Heart left ventricle (tissue), 13 donors: ENCODE results near the gene EXOSC5.

Source experiments
- CTCF ChIP-seq, 12 donors: fragments of 200-600 bp; sonication (generic) in 4 of 12; IDR thresholded peaks; one replicate each; pipeline versions ENCODE4 v1.5.0 to v1.8.0; 2018 to 2022; ENCODE audit warnings: antibody characterized with exemption in 12 of 12, mild to moderate bottlenecking in 5 of 12
- POLR2A ChIP-seq, 2 donors: fragments of 450-650 bp; IDR thresholded peaks; one replicate each; pipeline ENCODE4 v1.6.1; 2017; ENCODE audit warnings: antibody characterized with exemption in 2 of 2, mild to moderate bottlenecking in 2 of 2, moderate library complexity in 2 of 2
- donor health status: ischemic (EF 13 %, LVEDD 7.1; RV severe dilation, severe dysfunction).
- donor health status: DM: no; HTN: yes; CAD: no.
- donor health status: DM: no; HTN: no; CAD: no.
- donor health status: ischemic (EF 25% LVEDD 6.9; RV normal size, moderate dysfunction).
- donor health status: ischemic (EF 25% LVEDD 5.7; RV mildly dilated, moderate dysfunction).
- donor health status: ischemic (EF 35%, LVEDD 5.7; RV mildly dilated, moderate dysfunction).
- donor health status: nonischemic (EF 11% LVEDD 7.7; RV severe dilation, severe dysfunction).
- donor health status: DM: yes; HTN: yes; CAD: no.
- donor health status: PGD.
- donor health status: ischemic (EF 29% LVEDD 5.4; RV normal size, mild dysfunction).
- donor health status: nonischemic (EF 23%, LVEDD 6.1; RV moderate dilation, normal function).

- TF ChIP-seq CTCF (IDR thresholded peaks at IDR 0.05) (no peak), POLR2A (IDR thresholded peaks at IDR 0.05) (no peak)
These were observed 33.8 kb upstream of the EXOSC5 start for GRCh38 chr19:41430922-41431321.
